NCI-H2227 (cell line): ENCODE results near the gene PTPRN2.

Experiments
- DNase-seq: peaks from one replicate; lab custom pipeline; 2025; ENCODE audit not compliant: unreplicated experiment; lab: John Stamatoyannopoulos, UW

The PTPRN2 gene

GRCh38 chr7:158013085-158013668, 574.4 kb downstream of the PTPRN2 start:
- DNase-seq = no peak

- DNase-seq = no peak
These were observed 575.7 kb downstream of the PTPRN2 start for GRCh38 chr7:158011941-158012340.

- DNase-seq = no peak
These were observed 576.5 kb downstream of the PTPRN2 start for GRCh38 chr7:158010961-158011693.

- DNase-seq = no peak
These were observed 577.7 kb downstream of the PTPRN2 start for GRCh38 chr7:158009886-158010285.

GRCh38 chr7:158008267-158008666, 579.4 kb downstream of the PTPRN2 start:
- no peak for DNase-seq

GRCh38 chr7:158007697-158008257, 579.8 kb downstream of the PTPRN2 start:
- no peak for DNase-seq

- DNase-seq = no peak
These were observed 580.6 kb downstream of the PTPRN2 start for GRCh38 chr7:158006841-158007696.

GRCh38 chr7:158005531-158005930, 582.1 kb downstream of the PTPRN2 start:
- DNase-seq = no peak

- DNase-seq = no peak
These were observed 583.5 kb downstream of the PTPRN2 start for GRCh38 chr7:158004123-158004490.

- DNase-seq = no peak
These were observed 584.0 kb downstream of the PTPRN2 start for GRCh38 chr7:158003441-158004122.

- no peak for DNase-seq
These were observed 585.0 kb downstream of the PTPRN2 start for GRCh38 chr7:158002486-158003080.

- DNase-seq = no peak
These were observed 585.9 kb downstream of the PTPRN2 start for GRCh38 chr7:158001621-158002320.

- DNase-seq = no peak
These were observed 586.6 kb downstream of the PTPRN2 start for GRCh38 chr7:158001003-158001402.

- DNase-seq = no peak
These were observed 587.5 kb downstream of the PTPRN2 start for GRCh38 chr7:158000160-158000559.

- DNase-seq = no peak
These were observed 588.6 kb downstream of the PTPRN2 start for GRCh38 chr7:157998884-157999552.

GRCh38 chr7:157997471-157997870, 590.2 kb downstream of the PTPRN2 start:
- no peak for DNase-seq

GRCh38 chr7:157997080-157997440, 590.6 kb downstream of the PTPRN2 start:
- DNase-seq = no peak

GRCh38 chr7:157996359-157997079, 591.1 kb downstream of the PTPRN2 start:
- DNase-seq = no peak

GRCh38 chr7:157995815-157996214, 591.8 kb downstream of the PTPRN2 start:
- no peak for DNase-seq
